HG03439 (cell line): ENCODE data around the gene WNK2.

Experiments used
- ATAC-seq: cut with Tn5 transposase; IDR thresholded peaks from one replicate; pipeline ENCODE4 v1.9.1; 2021; ENCODE audit warnings: mild to moderate bottlenecking, moderate library complexity; ENCODE audit not compliant: unreplicated experiment

The WNK2 gene

DNA sequence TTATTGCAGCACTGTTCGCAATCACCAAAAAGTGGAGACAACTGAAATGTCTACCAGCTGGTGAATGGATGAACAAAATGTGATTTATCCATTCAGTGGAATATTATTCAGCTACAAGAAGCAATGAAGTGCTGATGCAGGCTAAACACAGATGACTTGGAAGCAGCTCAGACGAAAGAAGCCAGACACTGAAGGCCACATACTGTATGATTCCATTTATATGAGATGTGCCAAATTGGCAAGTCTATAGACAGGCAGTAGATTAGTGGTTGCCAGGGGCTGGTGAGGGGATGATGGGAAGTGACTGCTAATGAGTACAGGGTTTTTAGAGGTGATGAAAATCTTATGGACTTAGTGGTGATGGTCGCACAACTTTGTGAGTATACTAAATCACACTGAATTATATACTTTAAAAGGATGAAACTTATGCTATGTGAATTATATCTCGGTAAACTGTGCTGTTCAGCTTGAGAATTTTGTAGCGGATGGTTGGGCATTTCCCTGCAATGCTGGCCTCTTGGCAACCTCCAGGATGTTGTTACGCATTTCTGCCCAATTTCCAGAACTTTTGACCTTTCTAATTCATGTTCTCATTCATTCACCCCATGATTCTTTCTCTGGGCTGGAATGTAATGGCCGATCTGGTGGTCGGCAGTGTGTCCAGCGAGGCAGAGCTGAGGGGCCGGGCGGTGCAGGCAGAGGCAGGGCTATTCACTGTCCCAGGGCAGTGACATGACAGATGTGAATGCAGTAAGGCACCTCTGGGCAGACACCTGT is 22.0 kb upstream of the WNK2 start:
- no peak for ATAC-seq

DNA sequence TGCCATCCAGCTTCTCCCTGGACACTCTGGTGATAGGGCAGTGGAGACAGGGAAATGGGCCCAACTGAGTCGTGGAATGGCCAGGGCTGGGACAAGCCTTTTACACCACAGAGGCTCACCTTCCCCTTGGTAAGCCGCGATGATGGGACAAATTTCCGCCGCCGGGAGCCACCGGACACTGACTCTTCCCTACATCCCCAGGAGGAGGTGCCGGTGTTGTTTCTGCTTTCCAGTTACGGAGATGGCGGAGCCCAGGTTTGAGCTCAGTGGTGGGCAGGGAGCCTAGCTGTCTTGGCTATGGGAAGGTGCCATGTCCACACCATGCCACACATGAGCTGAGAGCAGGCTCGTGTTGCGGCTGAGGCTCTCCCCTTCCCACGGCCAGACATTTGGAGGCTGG is 19.9 kb upstream of the WNK2 start:
- ATAC-seq: no peak

DNA sequence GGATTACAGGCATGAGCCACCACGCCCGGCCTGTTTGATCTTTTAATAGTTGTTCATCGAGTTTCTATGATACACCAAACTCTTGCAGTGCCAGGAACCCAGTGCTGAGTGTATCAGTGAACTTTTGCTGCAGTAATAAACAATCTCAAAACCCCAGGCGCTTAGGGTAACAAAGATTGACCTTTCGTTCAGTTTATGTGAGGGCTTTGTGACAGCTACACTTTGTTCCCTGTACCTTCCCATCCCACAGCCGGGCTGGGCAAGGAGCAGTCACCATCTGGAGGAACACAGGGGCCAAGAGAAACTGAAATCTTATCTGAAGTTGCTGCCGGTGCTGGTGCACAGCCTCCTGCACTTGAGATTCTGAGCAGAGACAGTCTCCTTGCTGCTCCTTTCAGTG is 17.2 kb upstream of the WNK2 start:
- ATAC-seq: no peak

DNA sequence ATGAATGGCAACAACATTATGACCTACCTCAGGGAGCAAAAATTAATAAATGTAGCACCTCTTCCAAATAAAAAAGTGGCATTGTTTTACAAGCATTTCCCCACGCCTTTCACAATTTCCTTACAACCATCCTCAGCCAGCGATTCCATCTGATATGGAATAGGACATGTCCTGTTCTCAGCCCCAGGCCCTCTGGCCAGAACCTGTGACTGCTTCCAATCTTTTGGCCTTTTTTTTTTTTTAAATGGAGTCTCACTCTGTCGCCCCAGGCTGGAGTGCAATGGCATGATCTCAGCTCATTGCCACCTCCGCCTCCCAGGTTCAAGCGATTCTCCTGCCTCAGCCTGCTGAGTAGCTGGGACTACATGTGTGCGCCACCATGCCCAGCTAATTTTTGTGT is 16.8 kb upstream of the WNK2 start:
- ATAC-seq: no peak

DNA sequence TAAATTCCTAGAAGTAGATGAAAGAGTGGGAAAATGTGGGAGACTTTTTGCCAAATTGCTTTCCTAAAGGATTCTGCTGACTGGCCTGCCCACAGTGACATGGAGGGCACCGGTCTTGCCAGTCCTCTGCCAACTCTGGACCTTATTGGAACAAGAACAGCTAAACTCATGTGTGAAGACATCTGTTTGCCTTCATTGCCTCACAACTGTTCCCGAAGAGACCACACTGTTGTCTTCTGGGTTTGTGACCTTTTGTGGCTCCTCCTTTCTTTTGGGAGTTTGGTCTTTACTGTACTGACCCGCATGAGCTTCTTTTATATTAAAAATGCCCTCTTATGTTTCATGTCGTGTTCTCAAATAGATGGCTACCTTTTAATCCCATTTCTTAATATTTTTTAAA is 16.1 kb upstream of the WNK2 start:
- no peak for ATAC-seq

DNA sequence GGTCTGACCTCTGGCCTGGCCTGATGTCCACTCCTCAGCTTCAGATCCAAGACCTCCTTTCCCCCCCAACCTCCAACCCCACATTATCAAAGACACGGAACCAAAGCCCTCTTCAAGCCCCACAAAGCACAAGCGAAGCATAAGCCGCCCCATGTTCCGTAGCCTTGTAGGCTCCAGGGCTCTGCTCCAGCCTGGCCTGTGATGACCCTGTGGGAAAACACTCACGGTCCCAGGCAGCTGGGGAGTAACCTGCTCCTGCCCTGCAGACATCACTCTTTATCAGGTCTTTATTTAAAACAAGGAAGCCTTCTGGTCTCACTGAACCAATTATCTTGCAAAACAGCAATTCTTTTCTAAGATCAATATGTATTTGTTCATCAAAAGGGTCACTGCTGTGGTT is 15.4 kb upstream of the WNK2 start:
- no peak for ATAC-seq

DNA sequence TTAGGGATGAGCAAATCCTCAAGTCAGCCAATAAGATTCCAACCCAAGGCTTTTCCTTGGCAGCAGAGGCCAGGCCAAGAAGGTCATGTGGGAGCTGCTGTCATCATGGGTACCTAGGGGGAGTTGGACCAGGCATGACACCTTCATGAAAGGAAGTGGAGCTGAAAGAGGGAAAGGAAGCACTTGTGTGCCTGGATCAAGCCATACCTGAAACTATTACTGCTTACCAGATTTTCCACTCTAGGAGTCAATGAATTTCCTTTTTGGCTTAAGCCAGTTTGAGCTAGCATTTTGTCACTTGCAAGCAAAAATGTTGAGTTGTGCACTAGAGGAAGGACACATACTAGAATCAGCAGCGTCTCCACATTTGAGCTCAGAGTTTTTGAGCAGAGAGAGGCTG is 14.5 kb upstream of the WNK2 start:
- no peak for ATAC-seq

DNA sequence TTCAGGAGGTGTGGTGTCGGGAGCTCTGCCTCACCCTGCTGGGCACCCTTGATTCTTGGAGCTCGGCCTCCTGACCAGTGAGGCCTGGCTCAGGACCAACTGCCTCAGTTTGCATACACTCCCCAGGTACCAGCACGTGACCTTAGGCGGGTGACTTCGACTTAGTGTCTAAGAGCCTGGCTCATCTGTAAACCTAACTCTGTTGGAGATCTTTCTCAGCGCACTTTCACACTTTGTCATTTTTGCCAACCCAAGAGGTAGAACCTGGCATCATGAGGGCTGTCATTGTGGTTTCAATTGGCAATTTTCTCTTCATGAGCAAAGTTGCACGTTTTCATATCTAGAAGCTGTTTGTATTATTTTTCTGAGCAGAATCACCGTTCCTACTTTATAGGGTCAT is 13.4 kb upstream of the WNK2 start:
- no peak for ATAC-seq

DNA sequence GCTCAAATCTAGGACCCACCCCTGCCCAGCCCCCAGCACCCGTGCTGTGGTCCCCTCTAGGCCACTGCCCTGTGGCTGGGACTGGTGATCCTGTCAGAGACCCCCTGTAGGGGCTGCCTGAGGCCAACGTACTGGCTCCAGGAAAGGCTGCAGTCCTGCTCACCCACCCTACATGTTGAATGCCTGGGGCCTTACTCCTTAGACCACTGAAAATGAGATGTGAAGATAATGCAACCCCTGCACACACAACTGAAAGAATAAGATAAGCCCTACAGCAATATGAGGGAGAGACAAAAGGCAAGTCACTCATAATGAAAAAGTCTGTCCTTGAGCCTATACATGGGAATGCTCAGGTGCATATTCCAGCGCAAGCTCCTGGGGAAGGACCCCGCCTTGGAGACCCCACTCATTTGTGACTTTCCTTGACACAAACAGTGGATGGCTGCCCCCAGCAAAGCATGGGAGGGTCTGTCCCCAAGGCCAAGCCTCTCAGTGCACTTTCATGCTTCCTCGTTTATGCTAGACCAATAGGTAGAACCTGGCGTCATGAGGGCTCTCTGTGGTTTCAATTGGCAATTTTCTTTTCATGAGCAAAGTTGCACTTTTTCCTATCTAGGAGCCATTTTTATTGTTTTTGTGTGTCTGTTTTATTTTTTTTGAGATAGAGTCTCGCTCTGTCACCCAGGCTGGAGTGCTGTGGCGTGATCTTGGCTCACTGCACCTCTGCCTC is 12.5 kb upstream of the WNK2 start:
- no peak for ATAC-seq

DNA sequence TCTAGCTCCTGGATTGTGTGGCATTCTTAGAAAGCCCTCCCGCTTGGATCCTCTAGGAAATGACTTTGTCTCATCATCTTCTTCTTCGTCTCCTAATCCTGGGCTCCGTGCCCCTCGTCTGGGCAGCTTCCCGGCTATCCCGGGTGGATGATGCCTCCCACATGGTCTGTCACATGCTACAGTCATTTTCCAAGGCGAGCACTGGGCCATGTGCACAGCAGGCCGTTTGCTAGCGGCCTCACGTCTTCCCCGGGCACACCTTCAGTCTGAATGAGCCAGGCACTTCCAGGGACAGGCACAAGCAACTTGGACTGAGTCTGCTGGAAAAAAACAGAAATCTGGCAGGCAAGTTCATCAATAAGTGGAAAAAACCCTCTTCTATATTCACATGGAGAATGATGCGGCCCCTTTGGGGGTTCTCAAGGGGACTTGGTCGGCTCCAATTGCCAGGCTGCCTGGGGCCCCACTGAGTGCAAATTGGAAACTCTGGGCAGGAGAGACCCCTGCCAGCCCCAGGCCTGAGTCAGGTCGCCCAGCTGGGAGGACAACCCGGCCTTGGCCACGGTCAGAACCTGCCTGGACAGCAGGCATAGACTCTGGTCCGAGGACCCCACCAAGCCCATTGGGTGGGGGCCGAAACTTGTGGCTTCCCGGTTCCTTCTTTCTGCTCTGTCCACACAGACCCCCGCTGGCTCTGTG is 11.1 kb upstream of the WNK2 start:
- ATAC-seq: no peak

DNA sequence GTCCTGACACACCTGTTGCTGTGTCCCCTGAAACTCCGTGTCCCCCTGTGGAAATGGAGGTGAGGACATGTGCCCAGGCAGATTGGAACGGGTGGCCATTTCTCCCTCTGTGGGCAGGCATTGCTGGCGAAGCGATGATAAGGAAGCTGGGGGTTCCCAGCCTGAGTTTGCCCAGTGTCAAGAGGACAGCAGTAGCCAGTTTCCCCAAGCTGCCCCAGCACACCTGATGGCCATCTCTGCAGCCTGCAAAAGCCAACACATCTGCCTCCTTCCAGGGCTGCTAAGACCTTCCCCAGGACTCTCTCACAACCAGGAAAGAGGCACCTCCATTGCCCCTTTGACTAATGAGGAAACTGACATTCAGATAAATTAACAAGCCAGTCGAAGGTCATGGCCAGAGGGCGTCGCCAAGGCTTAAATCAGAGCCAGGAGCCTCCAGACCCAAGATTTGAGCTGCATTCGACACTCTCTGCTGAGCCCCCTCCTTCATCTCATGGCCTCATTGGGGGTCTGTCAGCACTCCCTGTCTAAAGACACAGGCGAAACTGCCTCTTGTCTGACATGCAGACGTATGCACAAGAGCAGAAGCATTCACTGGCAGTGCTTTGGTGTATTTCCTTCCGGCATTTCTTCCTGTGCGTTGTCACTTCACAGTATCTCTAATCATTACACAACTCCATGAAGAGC is 10.4 kb upstream of the WNK2 start:
- no peak for ATAC-seq

DNA sequence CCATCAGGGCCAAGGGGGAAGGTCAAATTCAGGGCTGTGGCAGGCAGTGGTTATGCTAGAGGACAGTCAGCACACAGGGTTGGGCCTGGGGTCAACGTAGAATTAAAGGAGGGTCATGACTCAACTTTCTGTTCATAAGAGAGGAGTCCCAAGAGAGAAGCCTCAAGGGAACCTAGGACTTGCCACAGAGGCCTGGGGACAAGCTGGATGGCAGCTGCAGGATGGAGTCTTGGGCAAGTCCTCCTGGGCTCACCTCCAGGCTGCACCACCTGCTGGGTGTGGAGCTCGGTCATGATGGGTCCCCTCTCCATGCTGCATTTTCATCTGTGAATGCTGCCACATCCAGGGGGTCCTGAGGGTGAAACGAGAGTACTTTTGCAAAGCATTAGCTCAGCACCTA is 9.0 kb upstream of the WNK2 start:
- ATAC-seq: no peak

DNA sequence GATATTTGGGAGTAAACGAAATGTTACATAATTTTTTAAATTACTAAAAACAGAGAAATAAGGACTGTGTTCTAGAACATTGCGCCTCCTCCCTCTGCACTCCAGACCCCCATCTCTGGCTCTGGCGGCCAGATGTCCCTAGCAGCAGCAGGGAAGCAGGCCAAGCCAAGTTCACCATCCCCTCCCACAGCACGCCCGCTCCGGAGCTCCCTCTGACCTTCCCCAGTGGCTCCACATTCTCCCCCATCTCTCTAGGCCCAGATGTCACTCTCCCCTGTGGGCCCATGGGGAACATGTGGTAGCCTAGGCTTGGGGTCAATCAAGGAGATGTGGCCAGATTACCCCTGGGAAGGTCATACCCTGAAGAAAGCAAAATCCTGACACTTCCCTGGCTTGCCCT is 6.3 kb upstream of the WNK2 start:
- no peak for ATAC-seq

DNA sequence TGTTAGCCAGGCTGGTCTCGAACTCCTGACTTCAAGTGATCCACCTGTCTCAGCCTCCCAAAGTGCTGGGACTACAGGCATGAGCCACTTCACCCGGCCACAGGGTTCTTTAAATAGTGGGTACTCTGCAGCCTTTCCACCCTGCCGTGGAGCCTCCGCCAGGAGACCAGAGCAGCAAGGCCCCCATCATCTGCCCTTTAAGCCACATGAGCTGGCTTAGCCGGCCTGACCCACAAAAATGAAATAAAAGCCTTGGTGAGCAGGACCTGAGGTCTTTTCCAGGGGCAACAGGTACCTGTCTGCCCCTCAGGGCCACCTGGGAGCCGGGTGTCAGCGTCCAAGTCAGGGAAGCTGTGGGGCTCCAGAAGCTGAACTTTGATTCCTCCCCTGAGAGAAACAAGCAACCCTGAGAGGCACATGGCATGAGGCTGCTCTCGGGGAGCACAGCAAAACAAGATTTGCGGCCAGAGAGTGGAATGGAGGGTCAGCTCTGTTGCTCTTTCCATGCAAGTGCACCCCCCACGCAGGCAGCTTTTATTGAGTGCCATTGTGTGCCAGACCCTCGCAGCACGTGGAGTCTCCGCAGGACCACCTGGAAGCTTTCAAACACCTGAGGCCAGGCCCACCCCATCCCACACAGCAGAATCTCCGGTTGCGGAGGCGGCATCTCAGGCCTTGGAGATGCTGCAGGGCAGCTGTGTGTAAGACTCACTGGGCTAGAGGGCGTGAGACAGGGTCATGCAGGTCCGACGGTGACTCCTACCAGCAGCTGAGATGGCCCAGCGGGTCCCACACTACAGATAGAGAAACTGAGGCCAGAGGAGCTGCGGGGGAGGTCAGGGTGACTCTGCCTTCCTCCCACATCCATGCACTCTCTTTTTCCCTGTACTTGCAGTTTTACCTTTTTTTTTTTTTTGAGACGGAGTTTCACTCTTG is 4.8 kb upstream of the WNK2 start:
- ATAC-seq: no peak

DNA sequence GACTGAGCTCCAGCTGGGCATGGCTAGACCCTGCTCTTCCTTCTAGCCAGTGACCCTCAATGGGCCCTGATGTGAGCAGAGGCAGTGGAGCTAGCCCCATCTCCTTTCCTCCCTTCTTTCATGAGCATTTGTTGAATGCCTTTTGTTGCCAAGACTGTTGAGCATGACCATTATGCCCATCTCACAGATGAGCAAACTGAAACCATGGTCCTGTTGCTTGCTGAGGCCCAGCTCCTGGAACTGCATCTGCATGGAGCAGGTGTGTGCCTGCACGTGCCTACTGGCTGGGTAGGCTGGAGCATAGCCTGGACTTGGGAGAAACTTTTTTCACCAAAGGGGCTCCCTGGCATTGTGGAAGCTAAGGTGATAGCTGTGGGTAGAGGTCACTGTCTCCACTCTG is 3.0 kb upstream of the WNK2 start:
- ATAC-seq: no peak

DNA sequence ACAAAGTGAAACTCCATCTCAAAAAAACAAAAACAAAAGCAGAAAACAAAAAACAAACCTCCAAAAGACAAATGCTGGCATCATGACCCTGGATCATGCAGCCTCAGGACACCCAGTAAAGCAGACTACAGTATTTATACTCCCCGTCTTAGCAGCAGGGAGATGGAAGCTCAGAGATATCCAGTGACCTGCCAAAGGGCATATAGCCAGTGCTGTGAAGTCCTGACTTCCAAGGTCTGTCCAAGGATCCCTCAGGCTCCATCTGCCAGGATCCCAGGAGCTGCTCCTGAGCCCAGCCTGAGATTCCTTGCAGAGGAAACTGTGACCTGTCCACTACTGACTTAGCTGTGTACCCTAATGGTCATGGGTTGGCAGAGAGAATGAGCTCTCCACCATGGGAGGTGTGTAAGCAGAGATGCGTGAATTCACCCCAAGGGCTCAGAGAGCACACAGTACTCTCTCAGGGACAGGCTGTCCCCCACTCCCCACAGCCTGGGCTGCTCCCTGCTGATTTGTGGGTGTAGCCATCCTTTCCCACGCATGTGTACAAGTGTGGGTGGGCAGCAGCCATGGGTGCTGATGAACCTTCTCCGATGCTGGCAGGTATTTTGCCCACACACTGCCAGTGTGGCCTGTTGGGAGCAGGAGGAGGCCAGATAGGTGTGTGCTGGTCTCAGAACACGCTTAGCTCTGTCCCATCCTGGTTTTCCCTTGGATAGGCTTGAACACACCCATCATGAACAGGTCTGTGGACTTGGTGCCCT is 2.1 kb upstream of the WNK2 start:
- no peak for ATAC-seq

DNA sequence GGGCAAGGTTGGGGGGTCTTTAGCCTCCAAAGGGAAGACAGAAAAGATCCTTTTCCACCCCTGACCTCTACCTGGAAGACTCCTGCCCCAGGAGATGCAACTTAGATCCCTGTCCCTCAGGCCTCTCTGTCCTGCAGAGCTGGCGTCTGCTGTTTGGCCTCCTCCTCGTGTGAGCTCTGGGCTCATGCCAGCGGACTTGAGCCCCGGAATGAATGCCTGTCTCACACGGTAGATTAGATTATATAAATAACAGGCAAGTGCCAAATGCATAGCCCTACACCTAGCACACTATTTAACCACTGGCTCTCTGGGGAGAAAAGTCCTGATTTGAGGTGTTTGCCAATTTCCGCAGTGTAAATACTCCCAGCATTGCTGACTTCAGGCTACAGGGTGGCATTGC is 1.4 kb upstream of the WNK2 start:
- ATAC-seq: no peak

DNA sequence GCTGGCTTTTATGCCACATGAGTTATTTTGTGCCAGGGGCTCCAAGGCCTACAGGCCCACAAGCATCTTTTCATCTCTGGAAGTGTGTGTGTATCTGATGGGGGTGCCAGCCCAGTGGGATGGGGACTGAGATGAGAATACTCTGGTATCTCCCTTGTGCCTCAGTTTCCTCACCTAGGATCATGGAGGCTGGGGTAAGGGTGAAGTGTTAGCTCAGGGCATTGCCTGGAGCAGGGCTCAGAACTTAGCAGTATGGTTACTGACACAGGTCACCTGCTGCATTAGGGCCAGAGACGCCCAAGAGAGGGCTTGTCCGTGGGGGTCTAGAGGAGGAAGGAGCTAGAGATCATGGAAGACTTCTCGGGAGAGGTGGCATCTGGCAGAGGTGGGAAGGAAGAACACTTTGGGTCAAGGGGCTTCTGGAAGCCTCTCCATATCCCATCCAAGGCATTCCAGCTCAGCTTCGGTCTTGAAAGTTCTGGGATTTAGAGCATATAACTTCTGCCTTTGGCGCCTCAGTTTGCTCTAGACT is 742 bp upstream of the WNK2 start:
- no peak for ATAC-seq
